ENCODE measurements around the gene ANO1.
"Not testable (repeated sequence)": the region's sequence is repeated elsewhere in the genome, so short reads cannot be mapped to it uniquely, and the experiment has no call there.

ANO1 gene

GRCh38 chr11:70212227-70212811 lies 134.2 kb downstream of the ANO1 start:
- DNase-seq (ENCODE audit: low read depth) = no peak

DNA sequence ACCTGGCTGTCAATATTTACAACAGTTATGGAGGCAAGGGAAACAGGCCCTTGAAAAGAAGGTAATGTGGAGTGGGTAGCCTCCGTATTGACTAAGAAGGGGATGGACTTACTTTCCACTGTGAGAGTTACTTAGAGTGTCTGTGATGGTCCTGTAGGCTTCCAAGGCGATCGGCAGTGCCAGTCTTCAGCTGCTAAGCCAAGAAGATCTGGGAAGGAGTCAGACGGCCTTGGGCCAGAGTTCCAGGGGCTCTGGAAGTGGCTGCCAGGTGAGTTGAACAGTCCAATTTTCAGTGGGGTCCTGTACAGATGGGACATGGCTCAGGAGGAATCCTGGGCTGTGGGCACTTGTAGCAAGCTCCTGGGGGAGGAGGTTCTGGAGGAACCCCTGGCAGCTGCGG lies 139.3 kb downstream of the ANO1 start:
- not testable (repeated sequence) for DNase-seq (ENCODE audit: low read depth)

DNA sequence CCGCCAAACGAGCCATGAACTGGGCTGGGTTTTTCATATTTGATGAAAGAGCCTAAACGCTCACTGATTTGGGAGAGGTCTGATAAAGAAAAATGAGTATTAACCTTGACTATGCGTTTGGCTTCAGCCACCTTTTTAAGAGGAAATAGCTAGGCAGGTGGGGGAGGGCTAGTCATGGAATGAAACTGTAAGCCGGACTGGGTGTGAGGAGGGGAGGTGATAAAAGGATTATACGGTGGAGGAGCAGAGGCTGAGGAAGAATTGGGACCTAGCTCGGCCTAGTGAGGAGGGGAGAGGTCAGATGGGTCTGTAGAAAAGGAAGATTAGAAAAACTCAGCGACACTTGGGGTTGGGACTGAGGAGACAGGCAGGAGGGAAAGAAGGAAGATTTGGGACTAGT lies 140.0 kb downstream of the ANO1 start:
- not testable (repeated sequence) for DNase-seq (ENCODE audit: low read depth)

DNA sequence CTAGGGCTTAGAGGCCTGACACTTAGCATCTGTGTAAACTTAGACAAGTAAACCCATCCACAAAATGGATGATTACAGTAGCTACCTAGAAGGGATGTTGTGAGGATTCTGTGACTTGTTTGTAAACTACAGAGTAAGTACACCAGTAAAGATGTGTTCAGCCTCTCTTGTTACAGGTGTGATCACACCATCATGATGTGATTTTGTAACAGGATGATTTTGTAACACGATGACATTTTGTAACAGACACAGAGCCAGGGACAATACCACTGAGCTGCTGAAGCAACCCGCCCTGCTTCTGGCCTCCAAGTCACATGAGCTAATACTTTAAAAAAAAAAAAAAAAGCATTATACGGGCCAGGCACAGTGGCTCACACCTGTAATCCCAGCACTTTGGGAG lies 142.0 kb downstream of the ANO1 start:
- DNase-seq (ENCODE audit: low read depth) = no peak

GRCh38 chr11:70220920-70221319 lies 142.8 kb downstream of the ANO1 start:
- no peak for DNase-seq (ENCODE audit: low read depth)

DNA sequence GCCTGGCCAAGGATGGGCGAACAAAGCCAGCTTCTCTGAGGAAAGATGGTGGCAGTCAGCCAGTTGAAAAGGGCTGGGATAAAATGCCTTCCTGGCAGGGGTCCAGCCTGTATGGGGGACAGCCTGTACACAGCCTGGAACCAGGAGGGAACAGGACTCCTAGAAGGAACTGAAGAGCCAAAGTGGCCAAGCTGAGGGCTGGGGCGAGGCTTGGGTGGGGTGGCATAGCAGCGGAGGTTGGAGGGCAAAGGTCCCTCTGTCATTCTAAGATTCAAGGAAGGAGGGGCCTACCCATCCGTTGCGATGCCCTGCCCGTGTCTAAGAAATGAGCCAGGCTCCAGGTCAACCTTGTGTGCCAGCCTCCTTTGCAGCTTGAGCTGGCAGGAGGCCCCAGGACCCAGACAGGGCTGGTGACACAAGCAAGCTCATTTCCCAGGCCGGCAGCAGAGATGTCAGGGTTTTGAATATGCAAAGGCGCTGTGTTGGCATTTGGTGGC lies 147.6 kb downstream of the ANO1 start:
- DNase-seq (ENCODE audit: low read depth) = no peak

- DNase-seq (ENCODE audit: low read depth) = no peak
Measured at GRCh38 chr11:70226183-70226582, 148.1 kb downstream of the ANO1 start.

- no peak for DNase-seq (ENCODE audit: low read depth)
Measured at GRCh38 chr11:70226967-70227366, 148.8 kb downstream of the ANO1 start.

DNA sequence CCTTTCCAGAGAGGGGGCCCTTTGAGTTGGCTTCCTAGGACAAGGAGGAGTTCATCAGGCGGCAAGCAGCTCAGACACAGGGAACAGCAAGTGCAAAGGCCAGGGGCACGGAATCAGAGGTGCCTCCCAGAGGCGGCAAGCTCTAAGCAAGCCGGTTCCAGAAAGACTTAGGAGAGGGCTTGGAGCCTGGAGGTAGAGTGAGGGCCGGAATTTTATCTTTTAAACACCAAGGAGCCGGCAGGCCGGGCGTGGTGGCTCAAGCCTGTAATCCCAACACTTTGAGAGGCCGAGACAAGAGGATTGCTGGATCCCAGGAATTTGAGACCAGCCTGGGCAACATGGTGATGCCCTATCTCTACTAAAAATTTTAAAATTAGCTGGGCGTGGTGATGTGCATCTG lies 151.6 kb downstream of the ANO1 start:
- DNase-seq (ENCODE audit: low read depth) = no peak

- no peak for DNase-seq (ENCODE audit: low read depth)
Measured at GRCh38 chr11:70230151-70230839, 152.2 kb downstream of the ANO1 start.

GRCh38 chr11:70230840-70231710 lies 153.0 kb downstream of the ANO1 start:
- DNase-seq (ENCODE audit: low read depth) = no peak

DNA sequence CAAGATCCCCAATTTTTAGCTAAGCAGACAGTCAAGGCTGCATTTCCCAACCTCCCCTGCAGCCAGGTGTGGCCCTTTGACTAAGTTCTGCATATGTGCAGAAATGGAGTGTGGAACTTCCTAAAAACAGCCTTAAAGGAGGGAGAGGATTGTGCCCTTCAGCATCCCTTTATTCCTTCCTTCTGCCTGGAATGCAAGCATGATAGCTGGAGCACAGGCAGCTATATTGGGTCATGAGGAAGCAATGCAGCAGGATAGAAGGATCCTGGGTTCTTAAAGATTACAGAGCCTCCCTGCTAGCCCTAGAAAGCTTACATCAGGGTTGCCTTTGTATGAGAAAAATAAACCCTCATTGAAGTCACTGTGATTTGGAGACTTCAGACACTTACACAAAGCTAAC lies 154.9 kb downstream of the ANO1 start:
- no peak for DNase-seq (ENCODE audit: low read depth)

GRCh38 chr11:70233511-70233934 lies 155.4 kb downstream of the ANO1 start:
- DNase-seq (ENCODE audit: low read depth) = no peak

DNA sequence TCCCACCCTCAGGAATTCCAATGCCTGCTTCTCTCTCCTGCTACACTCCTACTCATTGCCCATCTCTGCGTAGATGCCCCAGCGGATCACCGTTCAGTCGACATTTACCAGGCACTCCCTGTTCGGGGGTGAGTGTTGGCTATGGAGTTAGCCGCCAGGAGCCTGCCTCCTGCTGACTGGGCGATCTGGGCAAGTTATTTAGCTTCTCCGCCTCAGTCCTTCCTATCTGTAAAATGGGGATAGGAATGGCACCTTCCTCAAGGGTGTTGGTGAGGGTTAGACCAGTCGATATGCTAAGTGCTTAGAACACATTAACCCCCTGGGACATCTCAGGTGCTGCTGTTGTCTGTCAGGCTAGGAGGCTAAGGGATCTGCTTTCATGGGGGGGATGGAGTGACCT lies 155.8 kb downstream of the ANO1 start:
- no peak for DNase-seq (ENCODE audit: low read depth)

Measured in stimulated activated CD8-positive, alpha-beta memory T cell treated with anti-CD3 and anti-CD28 coated beads, Interleukin-12 subunit alpha, Interleukin-12 subunit beta, amount 100 ng/mL, for 4 hours (primary cell).